ENCODE data around the gene TSC1. TPM values are rescaled to one million over a fixed set of nuclear protein-coding genes. Genes with fewer than 3 reads are reported as not detected.

Gene TSC1
- total and polyA plus RNA-seq, 8 donors, result 44.4 to 60.3 (median 49.3) TPM

DNA sequence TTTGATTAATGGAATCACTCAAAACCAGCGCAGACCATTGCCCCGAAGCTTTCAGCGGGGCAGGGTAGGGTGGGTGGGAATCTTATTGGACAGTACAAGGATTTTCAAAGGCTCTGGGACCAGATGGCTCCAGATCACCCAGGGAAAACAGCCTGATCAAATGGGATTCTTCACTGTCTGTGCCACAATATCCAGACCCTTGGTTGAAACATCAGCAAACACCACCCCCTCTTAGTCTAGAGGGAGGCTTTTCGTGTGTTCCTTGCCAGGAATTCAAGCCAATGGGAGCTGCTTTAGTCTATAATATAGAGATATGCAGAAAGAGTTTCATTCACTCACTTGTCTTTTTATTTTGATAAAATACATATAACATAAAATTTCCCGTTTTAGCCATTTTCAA is 35.7 kb upstream of the TSC1 start:
- ATAC-seq (no peak), DNase-seq (no peak)
- Histone ChIP-seq H3K27ac (no peak overlapping the region), H3K36me3 (no peaks in the 10 kb centered on the region), H3K9me3 (no peaks in the 10 kb centered on the region), H3K4me1 (peaks cover 0 to 4% of the 10 kb centered on the region in 2 donors), H3K27me3 (peaks cover 22 to 93% of the 10 kb centered on the region in 2 donors), H3K4me3 (no peak overlapping the region)
- TF ChIP-seq, protein P1, sequence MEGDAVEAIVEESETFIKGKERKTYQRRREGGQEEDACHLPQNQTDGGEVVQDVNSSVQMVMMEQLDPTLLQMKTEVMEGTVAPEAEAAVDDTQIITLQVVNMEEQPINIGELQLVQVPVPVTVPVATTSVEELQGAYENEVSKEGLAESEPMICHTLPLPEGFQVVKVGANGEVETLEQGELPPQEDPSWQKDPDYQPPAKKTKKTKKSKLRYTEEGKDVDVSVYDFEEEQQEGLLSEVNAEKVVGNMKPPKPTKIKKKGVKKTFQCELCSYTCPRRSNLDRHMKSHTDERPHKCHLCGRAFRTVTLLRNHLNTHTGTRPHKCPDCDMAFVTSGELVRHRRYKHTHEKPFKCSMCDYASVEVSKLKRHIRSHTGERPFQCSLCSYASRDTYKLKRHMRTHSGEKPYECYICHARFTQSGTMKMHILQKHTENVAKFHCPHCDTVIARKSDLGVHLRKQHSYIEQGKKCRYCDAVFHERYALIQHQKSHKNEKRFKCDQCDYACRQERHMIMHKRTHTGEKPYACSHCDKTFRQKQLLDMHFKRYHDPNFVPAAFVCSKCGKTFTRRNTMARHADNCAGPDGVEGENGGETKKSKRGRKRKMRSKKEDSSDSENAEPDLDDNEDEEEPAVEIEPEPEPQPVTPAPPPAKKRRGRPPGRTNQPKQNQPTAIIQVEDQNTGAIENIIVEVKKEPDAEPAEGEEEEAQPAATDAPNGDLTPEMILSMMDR (IDR thresholded peaks at IDR 0.05), result no peak
- intact Hi-C loops (cut with DNase I), result no loop called here

DNA sequence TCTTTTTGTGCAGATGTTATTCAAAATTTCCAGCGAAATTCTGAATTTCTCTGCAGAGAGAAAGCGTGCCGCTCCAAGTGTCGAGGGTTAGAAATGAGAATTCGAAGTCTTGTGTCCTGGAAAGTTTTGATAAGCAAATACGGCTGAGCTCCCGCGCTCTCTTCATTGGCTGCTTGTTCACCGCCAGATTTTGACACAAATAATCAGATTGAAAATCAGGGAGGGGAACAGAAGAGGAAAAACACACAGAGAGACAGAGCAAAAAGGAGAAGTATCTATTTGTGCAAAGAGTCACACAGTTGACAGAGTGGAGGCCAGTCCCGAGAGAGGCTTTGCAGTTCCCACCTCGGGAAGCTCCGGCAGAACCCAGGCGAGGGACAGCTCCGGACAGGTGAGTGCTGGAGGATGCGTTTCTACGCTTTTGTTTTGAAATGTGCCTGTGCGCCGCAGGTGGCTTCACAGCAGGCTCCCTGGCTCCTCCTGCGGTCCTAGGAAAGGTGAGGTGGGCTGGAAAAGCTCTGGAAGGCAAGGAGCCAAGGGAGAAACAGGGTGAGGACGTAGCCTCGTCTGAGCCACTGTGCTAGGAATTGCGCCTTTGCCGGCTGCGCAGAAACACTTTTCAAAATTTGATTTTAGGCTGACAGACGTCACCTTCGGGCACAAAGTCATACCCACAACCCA is 34.2 kb upstream of the TSC1 start, which contains the start of gene GFI1B:
GFI1B (plus strand) TSS at position 244 of the 681 bp plus-strand sequence. CDS start 7,985 bp downstream, outside the sequence.
- Histone ChIP-seq H3K27me3 (peaks cover 22 to 81% of the 10 kb centered on the region in 2 donors), H3K9me3 (no peaks in the 10 kb centered on the region), H3K4me1 (peaks cover 0 to 4% of the 10 kb centered on the region in 2 donors), H3K4me3 (no peak within 1 kb of the TSS), H3K27ac (no peak within 1 kb of the TSS), H3K36me3 (no peaks in the 10 kb centered on the region)
- TF ChIP-seq, protein P1 (IDR thresholded peaks at IDR 0.05), result no peak
- intact Hi-C loops (cut with DNase I), result no loop called here
- DNase-seq (no peak), ATAC-seq (peak; percentile 47)

DNA sequence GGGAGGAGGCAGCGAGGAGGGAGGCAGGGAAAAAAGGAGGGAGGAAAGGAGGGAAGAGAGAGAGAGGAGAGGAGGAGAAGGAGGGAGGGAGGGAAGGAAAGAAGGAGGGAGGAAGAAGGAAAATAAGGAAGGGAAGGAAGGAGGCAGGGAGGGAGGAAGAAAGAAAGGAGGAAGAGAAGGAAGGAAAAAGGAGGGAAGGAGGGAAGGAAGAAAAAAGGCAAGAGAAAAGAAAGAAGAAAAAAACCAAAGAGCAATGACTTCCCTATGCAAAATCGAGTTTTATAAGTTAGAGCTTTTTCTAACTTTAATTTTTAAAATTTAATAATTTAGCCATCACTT is 33.7 kb upstream of the TSC1 start:
- H3K36me3 ChIP-seq, result no peaks in the 10 kb centered on the region
- H3K27me3 ChIP-seq, result peaks cover 22 to 82% of the 10 kb centered on the region in 2 donors
- no peak for ATAC-seq
- intact Hi-C loops (cut with DNase I), result no loop called here
- no peak overlapping the region for H3K4me3 ChIP-seq
- TF ChIP-seq, protein P1 (IDR thresholded peaks at IDR 0.05), result no peak
- no peak for DNase-seq
- H3K27ac ChIP-seq, result no peak overlapping the region
- H3K9me3 ChIP-seq, result no peaks in the 10 kb centered on the region
- H3K4me1 ChIP-seq, result peaks cover 0 to 4% of the 10 kb centered on the region in 2 donors

DNA sequence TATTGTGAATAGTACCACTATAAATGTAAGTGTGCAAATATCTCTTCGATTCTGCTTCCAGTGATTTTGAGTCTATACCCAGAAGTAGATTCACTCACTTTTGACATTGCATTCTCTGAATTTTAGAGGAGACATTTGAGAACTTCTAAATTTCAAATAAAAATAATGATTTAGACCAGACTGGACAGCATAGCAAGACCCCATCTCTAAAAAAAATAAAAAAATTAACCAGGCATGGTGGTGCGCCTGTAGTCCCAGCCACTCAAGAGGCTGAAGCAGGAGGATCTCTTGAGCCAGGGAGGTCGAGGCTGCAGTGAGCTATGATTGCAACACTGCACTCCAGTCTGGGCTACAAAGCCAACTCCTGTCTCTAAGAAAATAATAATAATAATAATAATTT is 32.2 kb upstream of the TSC1 start:
- no peaks in the 10 kb centered on the region for H3K36me3 ChIP-seq
- H3K9me3 ChIP-seq, result no peaks in the 10 kb centered on the region
- intact Hi-C loops (cut with DNase I), result no loop called here
- H3K27ac ChIP-seq, result no peak overlapping the region
- no peak overlapping the region for H3K4me3 ChIP-seq
- DNase-seq, result no peak
- ATAC-seq, result no peak
- TF ChIP-seq, protein P1 (IDR thresholded peaks at IDR 0.05), result no peak
- H3K4me1 ChIP-seq, result peaks cover 0 to 11% of the 10 kb centered on the region in 2 donors
- peaks cover 22 to 74% of the 10 kb centered on the region in 2 donors for H3K27me3 ChIP-seq

DNA sequence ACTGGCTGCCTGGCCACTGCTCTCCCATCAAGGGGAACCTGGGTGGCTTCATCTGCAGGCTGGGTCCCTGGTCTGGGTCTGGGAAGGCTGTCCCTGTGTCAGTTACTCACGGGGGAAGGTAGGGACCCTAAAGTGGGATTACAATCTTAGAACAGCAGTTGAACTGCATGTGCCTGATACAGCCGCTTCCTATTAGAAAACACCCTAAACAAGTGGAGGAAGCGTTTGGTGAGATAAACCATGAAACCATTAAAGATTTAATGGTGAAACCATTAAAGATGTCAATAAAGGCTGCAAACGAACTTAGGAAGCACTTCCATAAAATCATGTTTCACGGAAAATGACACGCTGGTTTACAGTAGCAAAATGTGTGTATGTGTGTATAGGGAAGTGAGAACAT is 31.5 kb upstream of the TSC1 start:
- H3K36me3 ChIP-seq, result no peaks in the 10 kb centered on the region
- ATAC-seq, result no peak
- peaks cover 22 to 68% of the 10 kb centered on the region in 2 donors for H3K27me3 ChIP-seq
- no peak for DNase-seq
- H3K4me1 ChIP-seq, result peaks cover 0 to 11% of the 10 kb centered on the region in 2 donors
- H3K9me3 ChIP-seq, result no peaks in the 10 kb centered on the region
- intact Hi-C loops (cut with DNase I), result no loop called here
- TF ChIP-seq, protein P1 (IDR thresholded peaks at IDR 0.05), result no peak
- H3K4me3 ChIP-seq, result no peak overlapping the region
- H3K27ac ChIP-seq, result no peak overlapping the region
